Effector memory CD4-positive, alpha-beta T cell (primary cell): ENCODE measurements around the gene GID4.

Source experiments
- DNase-seq, 3 donors: peaks; one replicate each; pipeline ENCODE4 v3.0.0-alpha.2; 2020
- H3K27ac ChIP-seq: 2 replicates; pipeline ENCODE4 v1.7.0; 2013; ENCODE audit warnings: mild to moderate bottlenecking, low read length, moderate library complexity; ENCODE audit not compliant: insufficient read depth, poor library complexity, severe bottlenecking
- H3K27me3 ChIP-seq: replicated peaks from 2 replicates; pipeline ENCODE4 v1.7.0; 2013; ENCODE audit warnings: mild to moderate bottlenecking, low read length; ENCODE audit not compliant: insufficient read depth, control insufficient read depth, poor library complexity, severe bottlenecking
- H3K36me3 ChIP-seq: 2 replicates; pipeline ENCODE4 v1.7.0; 2013; ENCODE audit warnings: mild to moderate bottlenecking, low read length, moderate library complexity; ENCODE audit not compliant: control insufficient read depth, insufficient read depth
- H3K4me1 ChIP-seq: 2 replicates; pipeline ENCODE4 v1.7.0; 2013; ENCODE audit warnings: low read length, mild to moderate bottlenecking; ENCODE audit not compliant: control insufficient read depth, insufficient read depth, poor library complexity, severe bottlenecking
- H3K4me3 ChIP-seq: 2 replicates; pipeline ENCODE4 v1.7.0; 2013; ENCODE audit warnings: low read length, low read depth, mild to moderate bottlenecking; ENCODE audit not compliant: insufficient read depth, poor library complexity, severe bottlenecking
- H3K9me3 ChIP-seq: 2 replicates; pipeline ENCODE4 v1.7.0; 2013; ENCODE audit warnings: mild to moderate bottlenecking, low read length, moderate library complexity; ENCODE audit not compliant: control insufficient read depth

The GID4 gene

DNA sequence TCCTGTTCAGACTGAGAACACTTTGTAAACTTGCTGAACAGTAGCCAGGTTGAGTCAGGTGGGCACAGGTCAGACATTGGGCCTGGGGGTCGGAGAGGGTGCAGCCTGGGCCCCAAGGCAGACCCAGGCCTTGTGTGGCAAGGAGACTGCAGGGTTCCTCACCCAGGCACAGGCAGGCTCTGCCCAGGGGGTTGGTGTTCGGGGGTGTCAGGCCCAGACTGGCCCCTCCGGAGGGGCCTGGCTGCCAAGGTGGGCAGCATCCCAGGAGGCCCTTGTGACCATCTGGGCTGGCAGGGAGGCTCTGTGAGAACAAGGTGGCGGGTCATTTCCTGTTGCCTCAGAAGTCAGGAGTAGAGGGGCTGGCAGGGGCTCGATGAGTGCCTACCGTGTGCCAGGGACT is 68.8 kb downstream of the GID4 start:
- Histone ChIP-seq H3K4me3 (no peak overlapping the region), H3K27ac (no peak overlapping the region), H3K4me1 (no peaks in the 10 kb centered on the region), H3K27me3 (no peaks in the 10 kb centered on the region), H3K9me3 (no peaks in the 10 kb centered on the region), H3K36me3 (peaks cover 16% of the 10 kb centered on the region)
- DNase-seq, result no peak

DNA sequence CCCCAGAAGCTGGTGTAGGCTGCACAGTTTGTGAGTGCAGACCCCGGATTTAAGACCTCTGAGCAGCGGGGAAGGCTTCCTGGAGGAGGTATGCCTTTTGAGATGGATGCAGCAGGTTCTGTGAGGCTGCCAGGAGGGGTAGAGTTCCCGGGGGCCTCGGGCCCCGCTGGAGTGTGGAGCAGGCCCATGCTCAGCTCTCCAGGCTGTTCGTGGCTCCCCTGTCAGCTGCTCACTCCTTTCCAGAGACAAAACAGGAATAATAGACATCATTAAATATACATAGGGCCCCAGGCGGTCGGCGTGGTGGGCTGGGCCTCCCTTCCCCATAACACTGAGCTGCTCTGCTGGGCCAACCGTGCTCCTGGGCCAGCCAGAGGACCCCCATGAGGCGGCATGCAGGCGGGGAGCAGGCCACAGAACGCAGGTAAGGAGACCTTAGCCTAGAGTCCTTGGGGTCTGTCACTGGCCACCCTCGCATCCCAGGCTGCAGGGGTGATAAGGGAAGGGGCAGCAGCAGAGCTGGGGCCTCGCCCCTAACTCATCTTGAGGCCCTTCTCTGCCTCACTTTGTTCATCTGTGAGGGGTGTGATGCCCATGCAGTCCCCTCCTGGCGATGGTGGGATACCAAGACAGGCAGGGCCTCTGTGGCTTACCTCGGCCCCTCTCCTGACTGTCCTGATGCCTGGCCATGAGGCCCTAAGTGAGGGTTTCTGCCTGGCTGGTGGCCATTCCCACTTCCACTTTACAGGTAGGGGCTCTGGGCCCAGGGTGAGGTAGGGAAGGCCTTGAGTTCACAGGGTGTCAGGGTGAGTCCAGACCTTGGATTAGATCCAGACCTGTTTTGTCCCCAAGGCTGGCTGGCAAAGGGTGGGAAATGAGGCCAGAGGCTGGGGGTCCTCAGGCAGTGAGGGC is 69.4 kb downstream of the GID4 start, which contains the start of gene MYO15A:
Gene MYO15A, plus strand, starts transcription at position 356 of the 912 bp plus-strand sequence. CDS start 10,045 bp downstream, outside the sequence.
- Histone ChIP-seq H3K27ac (no peak within 1 kb of the TSS), H3K4me3 (no peak within 1 kb of the TSS), H3K27me3 (no peaks in the 10 kb centered on the region), H3K36me3 (peaks cover 9% of the 10 kb centered on the region), H3K9me3 (no peaks in the 10 kb centered on the region), H3K4me1 (no peaks in the 10 kb centered on the region)
- DNase-seq, result no peak

DNA sequence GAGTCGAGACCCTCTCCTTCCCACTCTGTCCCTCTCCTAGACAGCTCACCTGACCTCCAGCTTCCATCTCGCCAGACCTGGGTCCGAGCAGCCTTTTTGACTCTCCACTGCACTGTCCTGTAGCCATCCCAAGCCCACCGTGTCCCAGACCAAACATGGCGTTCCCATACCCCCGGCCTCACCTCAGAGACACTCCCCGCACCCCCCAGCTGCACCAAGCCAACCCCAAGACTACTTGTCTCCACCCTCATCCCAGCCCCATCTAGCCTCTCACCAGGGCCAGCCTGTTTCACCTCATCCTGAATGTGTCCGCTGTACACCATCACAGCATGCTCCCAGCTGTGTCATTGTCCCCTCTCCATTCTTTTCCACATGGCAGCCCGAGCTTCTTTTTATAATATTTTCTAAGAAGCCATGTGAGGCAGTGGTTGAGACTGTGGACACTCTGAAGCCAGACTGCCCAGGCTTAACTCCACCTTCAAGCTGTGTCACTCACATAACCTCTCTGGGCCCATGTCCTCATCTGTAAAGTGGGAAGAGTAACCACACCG is 70.8 kb downstream of the GID4 start:
- no peak for DNase-seq
- no peak overlapping the region for H3K27ac ChIP-seq
- no peaks in the 10 kb centered on the region for H3K27me3 ChIP-seq
- H3K9me3 ChIP-seq, result no peaks in the 10 kb centered on the region
- no peak overlapping the region for H3K4me3 ChIP-seq
- no peaks in the 10 kb centered on the region for H3K4me1 ChIP-seq
- H3K36me3 ChIP-seq, result no peaks in the 10 kb centered on the region

DNA sequence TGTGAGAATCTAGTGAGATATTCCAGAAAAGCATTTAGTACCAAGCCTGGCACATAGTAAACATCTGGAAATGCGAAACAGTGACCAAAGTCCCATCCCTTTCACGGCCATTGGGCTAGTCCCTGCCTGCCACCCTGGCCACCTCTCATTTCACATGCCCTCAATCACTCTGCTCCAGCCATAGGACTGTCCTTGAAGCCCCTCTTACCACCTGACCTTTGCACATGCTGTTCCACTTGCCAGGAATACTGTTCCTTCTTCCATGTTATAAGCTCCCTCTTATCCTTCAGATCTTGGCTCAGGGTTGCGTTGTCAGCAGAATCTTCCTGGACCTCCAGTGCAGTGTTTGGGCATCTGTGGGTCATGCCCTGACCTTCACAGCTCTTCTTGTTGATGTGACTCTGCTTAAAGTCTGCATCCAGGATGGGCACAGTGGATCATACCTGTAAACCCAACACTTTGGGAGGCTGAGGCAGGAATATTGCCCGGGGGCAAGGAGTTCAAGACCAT is 71.5 kb downstream of the GID4 start:
- no peaks in the 10 kb centered on the region for H3K9me3 ChIP-seq
- no peak overlapping the region for H3K27ac ChIP-seq
- no peaks in the 10 kb centered on the region for H3K36me3 ChIP-seq
- no peaks in the 10 kb centered on the region for H3K4me1 ChIP-seq
- DNase-seq, result no peak
- no peaks in the 10 kb centered on the region for H3K27me3 ChIP-seq
- H3K4me3 ChIP-seq, result no peak overlapping the region

DNA sequence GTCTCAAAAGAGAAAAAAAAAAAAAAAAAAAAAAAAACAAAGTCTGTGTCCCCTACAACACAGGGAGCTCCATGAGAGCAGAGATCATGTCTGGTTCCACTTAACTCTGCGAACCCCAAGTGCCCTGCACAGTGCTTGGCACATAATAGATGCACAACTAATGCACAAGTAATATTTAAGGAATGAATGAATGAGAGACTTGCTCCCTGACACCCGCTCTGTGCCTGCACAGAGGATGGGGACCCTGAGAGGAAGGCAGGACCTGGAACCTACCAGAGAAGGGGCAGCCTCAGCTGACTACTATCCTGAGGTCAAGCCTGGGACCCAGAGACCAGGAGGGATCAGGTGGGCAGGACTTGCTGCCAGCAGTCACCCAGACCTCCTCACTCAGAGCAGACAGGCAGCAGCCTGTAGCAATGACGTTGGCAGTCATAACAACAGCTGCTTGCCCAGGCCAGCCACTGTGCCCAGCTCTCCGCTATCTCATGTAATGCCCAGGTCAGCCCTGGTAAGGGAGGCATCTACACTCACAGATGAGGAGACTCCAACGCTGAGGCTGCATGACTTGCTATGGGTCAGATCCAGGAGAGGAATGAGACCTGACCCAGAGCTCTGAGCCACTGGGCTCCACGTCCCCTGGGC is 72.2 kb downstream of the GID4 start:
- Histone ChIP-seq H3K9me3 (no peaks in the 10 kb centered on the region), H3K27me3 (no peaks in the 10 kb centered on the region), H3K4me1 (no peaks in the 10 kb centered on the region), H3K36me3 (no peaks in the 10 kb centered on the region), H3K27ac (no peak overlapping the region), H3K4me3 (no peak overlapping the region)
- no peak for DNase-seq

DNA sequence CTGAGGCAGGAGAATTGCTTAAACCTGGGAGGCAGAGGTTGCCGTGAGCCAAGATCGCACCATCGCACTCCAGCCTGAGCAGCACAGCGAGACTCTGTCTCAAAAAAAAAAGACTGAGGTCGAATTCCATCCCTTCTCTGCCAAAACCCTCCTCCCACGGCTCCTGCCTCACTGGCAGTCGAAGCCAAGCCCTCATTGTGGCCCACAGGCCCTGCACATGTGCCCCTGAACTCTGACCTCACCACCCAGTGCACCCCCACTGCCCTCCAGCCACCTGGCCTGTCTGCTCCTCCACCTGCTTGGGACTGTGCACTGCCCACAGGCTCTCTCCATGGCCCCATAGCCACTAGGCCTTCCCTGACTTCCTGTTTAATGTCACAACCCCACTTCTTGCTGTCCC is 76.3 kb downstream of the GID4 start:
- no peak for DNase-seq
- Histone ChIP-seq H3K9me3 (no peaks in the 10 kb centered on the region), H3K27ac (no peak overlapping the region), H3K27me3 (no peaks in the 10 kb centered on the region), H3K4me1 (no peaks in the 10 kb centered on the region), H3K4me3 (no peak overlapping the region), H3K36me3 (no peaks in the 10 kb centered on the region)

DNA sequence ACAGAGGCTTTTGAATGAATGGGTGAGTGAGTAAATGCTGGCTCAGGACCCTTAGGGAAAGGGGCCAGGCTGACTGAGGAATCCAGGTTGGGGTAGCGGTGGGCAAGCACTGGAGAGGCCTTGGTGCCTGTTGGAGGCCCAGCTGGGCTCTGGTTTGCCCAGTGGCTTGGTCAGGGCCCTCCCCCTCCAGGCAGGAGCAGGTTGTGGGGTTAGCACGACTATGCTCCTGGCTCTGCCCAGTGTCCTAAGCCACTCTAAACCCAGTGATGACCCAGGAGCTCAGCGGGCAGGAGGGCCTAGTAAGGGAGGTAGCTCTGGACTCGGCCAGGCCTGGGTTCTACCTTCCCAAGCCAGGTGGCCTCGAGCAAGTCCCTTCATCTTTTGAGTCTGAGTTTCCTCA is 76.9 kb downstream of the GID4 start:
- H3K36me3 ChIP-seq, result no peaks in the 10 kb centered on the region
- H3K27me3 ChIP-seq, result no peaks in the 10 kb centered on the region
- H3K9me3 ChIP-seq, result no peaks in the 10 kb centered on the region
- DNase-seq, result no peak
- no peak overlapping the region for H3K27ac ChIP-seq
- H3K4me3 ChIP-seq, result no peak overlapping the region
- no peaks in the 10 kb centered on the region for H3K4me1 ChIP-seq

DNA sequence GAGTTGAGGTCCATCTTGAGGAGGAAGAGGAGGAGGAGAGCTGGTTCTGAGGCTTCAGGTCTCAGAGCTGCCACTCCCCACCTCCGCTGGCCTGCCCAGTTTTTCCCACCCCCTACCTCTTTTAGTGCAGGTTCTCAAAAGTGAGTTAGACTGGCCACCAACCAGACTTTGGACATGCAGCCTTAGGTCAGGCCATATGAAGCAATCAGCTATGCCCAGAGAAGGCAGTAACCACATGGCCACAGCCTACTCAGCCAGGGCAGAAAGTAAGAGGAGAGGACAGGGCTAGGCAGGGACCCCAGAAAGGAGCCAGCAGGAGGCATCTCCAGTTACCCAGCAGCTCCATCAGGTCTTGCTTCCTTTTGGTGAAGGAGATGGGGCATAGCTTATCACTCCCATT is 78.3 kb downstream of the GID4 start:
- Histone ChIP-seq H3K36me3 (no peaks in the 10 kb centered on the region), H3K4me3 (no peak overlapping the region), H3K9me3 (no peaks in the 10 kb centered on the region), H3K4me1 (no peaks in the 10 kb centered on the region), H3K27ac (no peak overlapping the region), H3K27me3 (no peaks in the 10 kb centered on the region)
- no peak for DNase-seq
